Fibroblast of lung (primary cell): ENCODE measurements around the gene SV2A.

ENCODE experiments used
- CTCF ChIP-seq, 2 donors: IDR thresholded peaks in 1 of 2; conservative IDR thresholded peaks in 1 of 2; 1 replicate in 1 of 2; 2 replicates in 1 of 2; pipeline ENCODE4 v1.5.1; 2011 to 2012; ENCODE audit warnings: low read length in 2 of 2, control low read depth in 1 of 2, inconsistent platforms in 1 of 2, low read depth in 1 of 2, mild to moderate bottlenecking in 1 of 2
- EZH2 ChIP-seq: IDR thresholded peaks from 2 replicates; pipeline ENCODE4 v1.5.1; 2012; ENCODE audit warnings: low read length, control low read depth, mild to moderate bottlenecking; ENCODE audit errors: missing control alignments

- TF ChIP-seq CTCF (conservative IDR thresholded peaks at IDR 0.05 in 1 of 2, IDR thresholded peaks at IDR 0.05 in 1 of 2; ENCODE audit: low read depth in 1 of 2, low read length in 2 of 2) (no peak), EZH2 (no peak)
Observed at GRCh38 chr1:149967041-149967440, 49.4 kb upstream of the SV2A start.
